ENCODE measurements around the gene MAGI1. TPM values are rescaled to one million over a fixed set of nuclear protein-coding genes. Genes with fewer than 3 reads are reported as not detected.

The MAGI1 gene

Small RNAs within 50 kb of the gene (small RNA-seq; reads per million reads assigned to genes)
- gene RF00019 (ENCODE audit: insufficient read depth) = not detected

All from mesendoderm (in vitro differentiated cells).